ENCODE results near the gene ZSWIM8. TPM values are rescaled to one million over a fixed set of nuclear protein-coding genes. Genes with fewer than 3 reads are reported as not detected.
A peak's percentile ranks its signal among the peaks of the same experiment; 100 is the strongest.

The ZSWIM8 gene
- total RNA-seq, 1 donor from 2014 or later, result 30.5 TPM

- Histone ChIP-seq H3K4me3 (no peak overlapping the region), H4K20me1 (ENCODE audit: low read depth) (peaks cover 17% of the 10 kb centered on the region), H3K9me3 (ENCODE audit: low read depth) (no peaks in the 10 kb centered on the region), H3K36me3 (no peaks in the 10 kb centered on the region), H3F3A (ENCODE audit: low read depth) (no peaks in the 10 kb centered on the region), H3K4me1 (no peaks in the 10 kb centered on the region), H2AFZ (replicated peaks) (no peak overlapping the region), H3K9ac (no peak overlapping the region), H3K79me2 (ENCODE audit: low read depth) (no peaks in the 10 kb centered on the region), H3K27me3 (no peaks in the 10 kb centered on the region), H3K27ac (no peak overlapping the region), H3K4me2 (no peak overlapping the region)
- Mint-ChIP-seq H3K36me3 (peaks cover 23% of the 10 kb centered on the region), H3K27me3 (ENCODE audit: insufficient read depth, low read depth) (peaks cover 4% of the 10 kb centered on the region), H3K27ac (no peak overlapping the region), H3K9me3 (no peaks in the 10 kb centered on the region), H3K4me1 (peaks cover 20% of the 10 kb centered on the region), H3K4me3 (no peak overlapping the region)
- no peak for DNase-seq (ENCODE audit: low spot score)
- TF ChIP-seq CTCF (IDR thresholded peaks at IDR 0.05) (no peak), EZH2 (IDR thresholded peaks at IDR 0.05) (no peak), EZH2phosphoT487 (IDR thresholded peaks at IDR 0.05) (no peak)
Measured at GRCh38 chr10:73850211-73850610, 64.8 kb downstream of the ZSWIM8 start.

GRCh38 chr10:73850863-73851461 is 65.6 kb downstream of the ZSWIM8 start:
- no peak for DNase-seq (ENCODE audit: low spot score)
- Histone ChIP-seq H3K79me2 (ENCODE audit: low read depth) (no peaks in the 10 kb centered on the region), H3K4me3 (no peak overlapping the region), H4K20me1 (ENCODE audit: low read depth) (peaks cover 24% of the 10 kb centered on the region), H3K4me1 (no peaks in the 10 kb centered on the region), H3K4me2 (no peak overlapping the region), H3K27me3 (no peaks in the 10 kb centered on the region), H3K9me3 (ENCODE audit: low read depth) (no peaks in the 10 kb centered on the region), H3K36me3 (no peaks in the 10 kb centered on the region), H2AFZ (replicated peaks) (no peak overlapping the region), H3F3A (ENCODE audit: low read depth) (no peaks in the 10 kb centered on the region), H3K9ac (no peak overlapping the region), H3K27ac (no peak overlapping the region)
- Mint-ChIP-seq H3K36me3 (peaks cover 24% of the 10 kb centered on the region), H3K27me3 (ENCODE audit: insufficient read depth, low read depth) (peaks cover 4% of the 10 kb centered on the region), H3K9me3 (no peaks in the 10 kb centered on the region), H3K27ac (peak overlapping the region; percentile 94), H3K4me3 (no peak overlapping the region), H3K4me1 (peaks cover 28% of the 10 kb centered on the region)
- TF ChIP-seq CTCF (IDR thresholded peaks at IDR 0.05), result no peak
- no peak for TF ChIP-seq EZH2phosphoT487 (IDR thresholded peaks at IDR 0.05)
- TF ChIP-seq EZH2 (IDR thresholded peaks at IDR 0.05), result no peak

Small RNA genes within 50 kb of the gene (small RNA-seq; reads per million reads assigned to genes)
- not detected for gene AC022400.4
- not detected for gene AC022400.9
- not detected for gene ZSWIM8-AS1

Other genes with a start within 250 kb of the ZSWIM8 start
- 50.6 and 97.2 TPM in 2 replicates for gene USP54, start 194.3 kb upstream of the ZSWIM8 start, total RNA-seq (ENCODE audit: low replicate concordance)
- gene MYOZ1, start 144.1 kb upstream of the ZSWIM8 start, total RNA-seq (ENCODE audit: low replicate concordance), result 1.2 and 1.9 TPM in 2 replicates
- gene SYNPO2L, start 129.6 kb upstream of the ZSWIM8 start, total RNA-seq (ENCODE audit: low replicate concordance), result 0.06 and 0.13 TPM in 2 replicates
- 8.3 and 9.4 TPM in 2 replicates for gene AGAP5, start 87.5 kb upstream of the ZSWIM8 start, total RNA-seq (ENCODE audit: low replicate concordance)
- 36.0 and 50.4 TPM in 2 replicates for gene SEC24C, start 41.2 kb upstream of the ZSWIM8 start, total RNA-seq (ENCODE audit: low replicate concordance)
- gene CHCHD1, start 3.6 kb upstream of the ZSWIM8 start, total RNA-seq (ENCODE audit: low replicate concordance), result 51.3 and 66.7 TPM in 2 replicates
- gene NDST2, start 26.0 kb downstream of the ZSWIM8 start, total RNA-seq (ENCODE audit: low replicate concordance), result 12.4 and 32.1 TPM in 2 replicates
- gene CAMK2G, start 88.9 kb downstream of the ZSWIM8 start, total RNA-seq (ENCODE audit: low replicate concordance), result 35.0 and 36.6 TPM in 2 replicates
- 7.6 and 10.7 TPM in 2 replicates for gene PLAU, start 125.5 kb downstream of the ZSWIM8 start, total RNA-seq (ENCODE audit: low replicate concordance)
- gene VCL, start 212.5 kb downstream of the ZSWIM8 start, total RNA-seq (ENCODE audit: low replicate concordance), result 96.9 and 104 TPM in 2 replicates